Mesothelial cell of epicardium (in vitro differentiated cells): ENCODE measurements around the gene EEFSEC. TPM values are rescaled to one million over a fixed set of nuclear protein-coding genes. Genes with fewer than 3 reads are reported as not detected.

Source experiments
- DNase-seq, 2 experiments: peaks; one replicate each; pipeline ENCODE4 v3.0.0; 2021; ENCODE audit warnings: low spot score in 2 of 2; ENCODE audit not compliant: unreplicated experiment in 2 of 2
- H3K27ac Mint-ChIP-seq: 2 replicates; pipeline ENCODE4 v1.8.0; 2021; ENCODE audit warnings: mixed read lengths
- H3K27me3 Mint-ChIP-seq: 2 replicates; pipeline ENCODE4 v1.8.0; 2021; ENCODE audit warnings: low read depth, mixed read lengths
- H3K36me3 Mint-ChIP-seq: 2 replicates; pipeline ENCODE4 v1.8.0; 2021; ENCODE audit warnings: mixed read lengths
- H3K4me1 Mint-ChIP-seq: 2 replicates; pipeline ENCODE4 v1.8.0; 2021; ENCODE audit warnings: mixed read lengths
- H3K4me3 Mint-ChIP-seq: 2 replicates; pipeline ENCODE4 v1.8.0; 2021; ENCODE audit warnings: mild to moderate bottlenecking, moderate library complexity, mixed read lengths
- H3K9me3 Mint-ChIP-seq: 2 replicates; pipeline ENCODE4 v1.8.0; 2021; ENCODE audit warnings: mixed read lengths
- total RNA-seq: library from RNA; stranded (reverse); gene quantifications from 3 replicates; pipeline ENCODE4 v1.2.1, GENCODE V29; 2021
- TF ChIP-seq, protein P1 (sequence below): fragments of 200-600 bp; sonication (generic); IDR thresholded peaks from one replicate; pipeline ENCODE4 v1.5.0; 2021; ENCODE audit warnings: antibody characterized with exemption; ENCODE audit not compliant: unreplicated experiment

Gene EEFSEC
- total RNA-seq, 1 donor from 2014 or later: 19.4 TPM

DNA sequence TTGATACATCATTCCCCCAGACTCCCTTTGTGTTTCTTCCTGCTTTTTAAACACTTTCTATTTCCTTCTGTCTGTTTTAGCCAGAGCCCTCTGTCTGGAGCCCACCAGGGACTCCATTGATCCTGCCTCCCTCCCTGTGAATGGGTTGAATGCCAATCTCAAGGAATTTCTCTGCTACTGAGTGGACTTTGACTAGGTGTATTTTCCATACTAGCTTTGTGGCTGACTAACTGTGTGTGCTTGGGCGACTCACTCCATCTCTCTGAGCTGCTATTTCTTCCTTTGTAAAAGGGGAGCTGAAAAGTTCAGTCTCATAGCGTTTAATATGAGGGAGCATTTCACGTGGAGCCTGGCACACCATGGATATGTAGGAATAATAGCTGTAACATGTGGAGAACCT is 98.8 kb downstream of the EEFSEC start:
- DNase-seq: no peak
- TF ChIP-seq, protein P1, sequence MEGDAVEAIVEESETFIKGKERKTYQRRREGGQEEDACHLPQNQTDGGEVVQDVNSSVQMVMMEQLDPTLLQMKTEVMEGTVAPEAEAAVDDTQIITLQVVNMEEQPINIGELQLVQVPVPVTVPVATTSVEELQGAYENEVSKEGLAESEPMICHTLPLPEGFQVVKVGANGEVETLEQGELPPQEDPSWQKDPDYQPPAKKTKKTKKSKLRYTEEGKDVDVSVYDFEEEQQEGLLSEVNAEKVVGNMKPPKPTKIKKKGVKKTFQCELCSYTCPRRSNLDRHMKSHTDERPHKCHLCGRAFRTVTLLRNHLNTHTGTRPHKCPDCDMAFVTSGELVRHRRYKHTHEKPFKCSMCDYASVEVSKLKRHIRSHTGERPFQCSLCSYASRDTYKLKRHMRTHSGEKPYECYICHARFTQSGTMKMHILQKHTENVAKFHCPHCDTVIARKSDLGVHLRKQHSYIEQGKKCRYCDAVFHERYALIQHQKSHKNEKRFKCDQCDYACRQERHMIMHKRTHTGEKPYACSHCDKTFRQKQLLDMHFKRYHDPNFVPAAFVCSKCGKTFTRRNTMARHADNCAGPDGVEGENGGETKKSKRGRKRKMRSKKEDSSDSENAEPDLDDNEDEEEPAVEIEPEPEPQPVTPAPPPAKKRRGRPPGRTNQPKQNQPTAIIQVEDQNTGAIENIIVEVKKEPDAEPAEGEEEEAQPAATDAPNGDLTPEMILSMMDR: no peak
- Mint-ChIP-seq H3K27me3 (no peaks in the 10 kb centered on the region), H3K4me1 (peaks cover 8% of the 10 kb centered on the region), H3K4me3 (no peak overlapping the region), H3K36me3 (peaks cover 19% of the 10 kb centered on the region), H3K27ac (no peak overlapping the region), H3K9me3 (peaks cover 8% of the 10 kb centered on the region)

DNA sequence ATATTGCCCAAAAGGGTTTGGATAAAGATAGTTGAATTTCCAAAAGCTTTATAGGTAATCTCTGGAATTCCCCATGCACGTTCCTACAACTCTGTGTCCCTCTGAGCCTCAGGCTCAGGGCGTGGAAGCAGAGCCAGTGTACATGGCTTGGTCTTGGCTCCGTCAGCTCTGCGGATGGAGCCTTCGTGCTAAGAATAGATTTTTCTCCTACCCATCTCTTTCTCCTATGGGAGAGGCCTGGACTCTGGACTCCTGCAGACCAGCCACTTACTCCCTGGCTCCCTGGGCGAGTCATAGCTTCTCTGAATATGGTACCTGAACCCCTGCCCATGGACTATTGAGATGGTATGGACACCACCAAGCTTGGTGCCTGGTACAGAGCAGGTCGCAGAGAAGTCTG is 99.9 kb downstream of the EEFSEC start:
- TF ChIP-seq, protein P1: no peak
- H3K9me3 Mint-ChIP-seq: peaks cover 8% of the 10 kb centered on the region
- H3K27ac Mint-ChIP-seq: no peak overlapping the region
- DNase-seq: no peak
- H3K27me3 Mint-ChIP-seq: no peaks in the 10 kb centered on the region
- peaks cover 8% of the 10 kb centered on the region for H3K4me1 Mint-ChIP-seq
- no peak overlapping the region for H3K4me3 Mint-ChIP-seq
- peaks cover 11% of the 10 kb centered on the region for H3K36me3 Mint-ChIP-seq

GRCh38 chr3:128254066-128254590 is 100.8 kb downstream of the EEFSEC start:
- Mint-ChIP-seq H3K27me3 (no peaks in the 10 kb centered on the region), H3K4me3 (no peak overlapping the region), H3K4me1 (peaks cover 8% of the 10 kb centered on the region), H3K36me3 (peaks cover 9% of the 10 kb centered on the region), H3K9me3 (peaks cover 8% of the 10 kb centered on the region), H3K27ac (no peak overlapping the region)
- no peak for DNase-seq
- TF ChIP-seq, protein P1: no peak

- no peaks in the 10 kb centered on the region for H3K27me3 Mint-ChIP-seq
- TF ChIP-seq, protein P1: no peak
- no peak for DNase-seq
- H3K4me1 Mint-ChIP-seq: peaks cover 8% of the 10 kb centered on the region
- H3K9me3 Mint-ChIP-seq: peaks cover 14% of the 10 kb centered on the region
- H3K36me3 Mint-ChIP-seq: peaks cover 15% of the 10 kb centered on the region
- H3K4me3 Mint-ChIP-seq: no peak overlapping the region
- H3K27ac Mint-ChIP-seq: no peak overlapping the region
Measured at GRCh38 chr3:128254967-128255366, 101.7 kb downstream of the EEFSEC start.

DNA sequence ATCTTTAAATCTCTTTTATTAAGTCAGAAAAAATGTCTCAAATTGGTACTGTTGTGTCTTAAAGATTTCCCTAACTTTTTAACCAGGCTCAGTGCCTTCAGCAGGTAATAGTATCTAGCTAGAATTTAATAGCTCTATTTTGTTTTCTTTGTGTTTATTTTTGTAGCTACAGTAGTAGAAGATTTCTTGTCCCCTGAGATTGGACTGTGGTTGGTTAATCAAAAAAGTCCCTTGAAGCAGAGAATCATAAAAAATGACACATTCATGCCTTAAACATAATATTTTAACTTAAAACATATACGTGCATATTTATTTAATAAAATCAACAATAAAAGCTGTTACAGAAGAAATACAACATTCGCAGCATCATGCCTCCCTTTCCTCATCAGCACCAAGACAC is 102.8 kb downstream of the EEFSEC start:
- Mint-ChIP-seq H3K4me1 (peaks cover 8% of the 10 kb centered on the region), H3K27me3 (no peaks in the 10 kb centered on the region), H3K9me3 (peaks cover 12% of the 10 kb centered on the region), H3K27ac (no peak overlapping the region), H3K36me3 (peaks cover 18% of the 10 kb centered on the region), H3K4me3 (no peak overlapping the region)
- DNase-seq: no peak
- TF ChIP-seq, protein P1: no peak

GRCh38 chr3:128257632-128258031 is 104.4 kb downstream of the EEFSEC start:
- TF ChIP-seq, protein P1: no peak
- no peaks in the 10 kb centered on the region for H3K4me1 Mint-ChIP-seq
- H3K9me3 Mint-ChIP-seq: peaks cover 16% of the 10 kb centered on the region
- no peak for DNase-seq
- no peak overlapping the region for H3K4me3 Mint-ChIP-seq
- H3K27ac Mint-ChIP-seq: no peak overlapping the region
- peaks cover 25% of the 10 kb centered on the region for H3K36me3 Mint-ChIP-seq
- no peaks in the 10 kb centered on the region for H3K27me3 Mint-ChIP-seq
